HepG2 (cell line): ENCODE data around the gene PLEKHB2. TPM values are rescaled to one million over a fixed set of nuclear protein-coding genes. Genes with fewer than 3 reads are reported as not detected.

Experiments
- ATAC-seq: fragments of 200-7000 bp; cut with Tn5 transposase; 3 replicates; pipeline ENCODE4 v1.9.1; 2020; ENCODE audit warnings: mild to moderate bottlenecking, moderate library complexity
- Bru-seq: library from RNA; stranded (reverse); fragments of 400-500 nt; gene quantifications from one replicate; lab custom pipeline; 2021; lab: Mats Ljungman, UMichigan
- BruChase-seq, 2 experiments: library from RNA; stranded (reverse); fragments of 400-500 nt; gene quantifications; one replicate each; lab custom pipeline; 2021; lab: Mats Ljungman, UMichigan
- BruUV-seq: library from RNA; stranded (reverse); fragments of 400-500 nt; replicated peaks from 2 replicates; lab custom pipeline; 2021; lab: Mats Ljungman, UMichigan
- CTCF ChIA-PET: fragments of 300-600 bp; formaldehyde crosslinking; extraction: SDS; loops from one replicate; lab custom pipeline; 2021; ENCODE audit warnings: low total read pairs, inconsistent platforms, low intra/inter-chr PET ratio; lab: Yijun Ruan, JAX
- POLR2A ChIA-PET: fragments of 350-600 bp; sonication (Branson Sonifier 250); formaldehyde crosslinking; loops from one replicate; lab custom pipeline; 2020; ENCODE audit warnings: antibody characterized with exemption, inconsistent platforms; lab: Yijun Ruan, JAX
- DNase-seq: peaks from one replicate; pipeline ENCODE4 v3.0.0-alpha.2; 2015; ENCODE audit warnings: low spot score
- FAIRE-seq: peaks from 3 replicates; lab custom pipeline; 2011; peaks lifted over from hg19 to GRCh38; lab: Jason Lieb, UNC
- H2AFZ ChIP-seq: one replicate; pipeline ENCODE4 v1.6.1; 2011; ENCODE audit warnings: low read length, inconsistent platforms
- H3K27ac ChIP-seq: fragments of 300-600 bp; 3 replicates; pipeline ENCODE4 v1.8.0; 2011; ENCODE audit warnings: mixed run types, mild to moderate bottlenecking, mixed read lengths, low read length, inconsistent platforms; ENCODE audit not compliant: insufficient read depth; ENCODE audit errors: extremely low read length
- H3K27me3 ChIP-seq, 2 experiments: fragments of 200-600 bp in 1 of 2; 2 replicates in 1 of 2; 3 replicates in 1 of 2; pipeline versions ENCODE4 v1.6.0 to v1.8.0; 2011; ENCODE audit warnings: low read length in 2 of 2, mild to moderate bottlenecking in 2 of 2, moderate library complexity in 2 of 2, inconsistent platforms in 1 of 2; ENCODE audit not compliant: insufficient read depth in 2 of 2, control insufficient read depth in 1 of 2
- H3K36me3 ChIP-seq, 2 experiments: fragments of 200-600 bp in 1 of 2; replicated peaks in 1 of 2; 2 replicates in 1 of 2; 3 replicates in 1 of 2; pipeline versions ENCODE4 v1.5.1 to v1.8.0; 2011; ENCODE audit warnings: low read length in 2 of 2, inconsistent platforms in 1 of 2; ENCODE audit not compliant: insufficient read depth in 2 of 2, control insufficient read depth in 1 of 2
- H3K4me1 ChIP-seq: 2 replicates; pipeline ENCODE4 v1.5.1; 2012; ENCODE audit warnings: low read length, inconsistent platforms; ENCODE audit not compliant: insufficient read depth
- H3K4me2 ChIP-seq: 2 replicates; pipeline ENCODE4 v1.6.0; 2011; ENCODE audit warnings: low read depth, low read length, inconsistent platforms
- H3K4me3 ChIP-seq, 3 experiments: fragments of 200-600 bp in 1 of 3; sonication (generic), shearing (Covaris generic) in 1 of 3; replicated peaks in 1 of 3; 2 replicates each; pipeline ENCODE4 v1.5.1; 2011 to 2016; ENCODE audit warnings: low read length in 3 of 3, inconsistent platforms in 2 of 3, low read depth in 2 of 3, mild to moderate bottlenecking in 2 of 3, control low read depth in 1 of 3, mixed read lengths in 1 of 3; ENCODE audit not compliant: insufficient read depth in 1 of 3
- H3K79me2 ChIP-seq: one replicate; pipeline ENCODE4 v1.6.1; 2011; ENCODE audit warnings: low read length, inconsistent platforms; ENCODE audit not compliant: insufficient read depth
- H3K9ac ChIP-seq: 2 replicates; pipeline ENCODE4 v1.6.0; 2011; ENCODE audit warnings: mild to moderate bottlenecking, low read depth, low read length, inconsistent platforms; ENCODE audit not compliant: insufficient read depth
- H3K9me3 ChIP-seq: 2 replicates; pipeline ENCODE4 v1.5.1; 2012; ENCODE audit warnings: mild to moderate bottlenecking, low read length
- H4K20me1 ChIP-seq: 2 replicates; pipeline ENCODE4 v1.6.0; 2011; ENCODE audit warnings: inconsistent platforms, mild to moderate bottlenecking, low read length, moderate library complexity; ENCODE audit not compliant: insufficient read depth
- CBFB ChIP-seq: sonication (generic); formaldehyde crosslinking; IDR thresholded peaks from 2 replicates; pipeline ENCODE4 v1.4.0; 2020; ENCODE audit warnings: missing genetic modification reagents
- HNRNPLL ChIP-seq: fragments of 200-400 bp; formaldehyde crosslinking; IDR thresholded peaks from 2 replicates; pipeline ENCODE4 v1.6.1; 2017; ENCODE audit warnings: mild to moderate bottlenecking, low read depth, low read length; ENCODE audit not compliant: poor library complexity, severe bottlenecking
- KMT2B ChIP-seq: IDR thresholded peaks from 2 replicates; pipeline ENCODE4 v1.6.1; 2016; ENCODE audit warnings: missing genetic modification reagents, missing compliant biosample characterization
- ZNF546 ChIP-seq: sonication (generic); formaldehyde crosslinking; conservative IDR thresholded peaks from 2 replicates; pipeline ENCODE4 v1.8.1; 2023; ENCODE audit warnings: mild to moderate bottlenecking, missing genetic modification reagents
- ZNF816 ChIP-seq: sonication (generic); formaldehyde crosslinking; IDR thresholded peaks from 2 replicates; pipeline ENCODE4 v1.8.0; 2022; ENCODE audit warnings: missing genetic modification reagents, mild to moderate bottlenecking, borderline replicate concordance
- WGBS: methylation state at CpG from one replicate; pipeline ENCODE4 v1.1.6; 2017; ENCODE audit warnings: low lambda C conversion rate; 5-methylcytosine and 5-hydroxymethylcytosine counted together
- in situ Hi-C: cut with HindIII; loops from 2 replicates; pipeline ENCODE4 v1.10.0; 2017; ENCODE audit warnings: low pct_unique_long_range_greater_than_20kb; ENCODE audit not compliant: extremely low pct_ligation_motif_present
- intact Hi-C: fragments of 100-400 bp; cut with micrococcal nuclease; formaldehyde crosslinking; loops from one replicate; pipeline ENCODE4 v1.10.0; 2022; ENCODE audit not compliant: unreplicated experiment
- long read RNA-seq, 2 experiments: library from RNA in 1 of 2; library from polyadenylated mRNA in 1 of 2; stranded (forward) in 1 of 2; unstranded in 1 of 2; transcript quantifications; one replicate each; pipeline ENCODE4 v2.0.0, GENCODE V29; 2019 to 2022
- polyA minus RNA-seq, 3 experiments: library from RNA; depleted of rRNA, polyadenylated mRNA; stranded (reverse); fragments of >200 nt; gene quantifications; 2 replicates each; pipeline ENCODE4 v1.2.3, GENCODE V29; 2011; ENCODE audit warnings: low replicate concordance in 1 of 3
- polyA plus RNA-seq, 8 experiments: library from polyadenylated mRNA; depleted of rRNA in 3 of 8; stranded (reverse) in 7 of 8; unstranded in 1 of 8; fragments of >200 nt; fragmentation: Illumina TruSeq in 4 of 8; extraction: Trizol in 4 of 8; gene quantifications; 2 replicates each; pipeline versions ENCODE4 v1.2.1 to v1.2.3, GENCODE V29; 2011 to 2016; ENCODE audit warnings: low read depth in 4 of 8, missing spikeins in 1 of 8, mixed read lengths in 1 of 8; ENCODE audit not compliant: insufficient read depth in 1 of 8
- total RNA-seq, 5 experiments: library from RNA; depleted of rRNA; stranded (reverse); fragments of >200 nt; fragmentation: Illumina TruSeq; extraction: Trizol; gene quantifications; 2 replicates each; pipeline ENCODE4 v1.2.3, GENCODE V29; 2016; ENCODE audit warnings: low read depth in 1 of 5
- TF ChIP-seq, protein P1 (sequence below): sonication (generic); formaldehyde crosslinking; IDR thresholded peaks from 2 replicates; pipeline ENCODE4 v1.4.0; 2020; ENCODE audit warnings: missing genetic modification reagents
- TF ChIP-seq, protein P2 (sequence below): sonication (generic); formaldehyde crosslinking; IDR thresholded peaks from 2 replicates; pipeline ENCODE4 v1.4.0; 2020; ENCODE audit warnings: missing genetic modification reagents
- TF ChIP-seq, protein P3 (sequence below): sonication (generic); formaldehyde crosslinking; IDR thresholded peaks from 2 replicates; pipeline ENCODE4 v1.4.0; 2020; ENCODE audit warnings: mild to moderate bottlenecking, missing genetic modification reagents

PLEKHB2 gene, protein sequence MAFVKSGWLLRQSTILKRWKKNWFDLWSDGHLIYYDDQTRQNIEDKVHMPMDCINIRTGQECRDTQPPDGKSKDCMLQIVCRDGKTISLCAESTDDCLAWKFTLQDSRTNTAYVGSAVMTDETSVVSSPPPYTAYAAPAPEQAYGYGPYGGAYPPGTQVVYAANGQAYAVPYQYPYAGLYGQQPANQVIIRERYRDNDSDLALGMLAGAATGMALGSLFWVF
- total RNA-seq (2016; rRNA removed; fragmentation: Illumina TruSeq; extraction: Trizol) (78.9 and 110 TPM in 2 replicates), polyA plus RNA-seq (2011; rRNA removed) (61.5 and 73.0 TPM in 2 replicates), polyA minus RNA-seq (2011; rRNA and poly(A)+ RNA removed; ENCODE audit: low replicate concordance) (79.4 and 118 TPM in 2 replicates), Bru-seq, nascent RNA (percentile 68 among the genes with signal in this experiment), BruChase-seq, experiment 1, labeled RNA remaining after a 6-hour chase (percentile 87 among the genes with signal in this experiment), BruChase-seq, experiment 2, labeled RNA remaining after a 2-hour chase (percentile 79 among the genes with signal in this experiment)
- total RNA-seq (2016; cell fraction: cytosol; rRNA removed; fragmentation: Illumina TruSeq; extraction: Trizol; ENCODE audit: low read depth), result 5.7 and 5.8 TPM in 2 replicates
- 79.4 and 115 TPM in 2 replicates for total RNA-seq (2016; cell fraction: insoluble cytoplasmic fraction; rRNA removed; fragmentation: Illumina TruSeq; extraction: Trizol)
- total RNA-seq (2016; cell fraction: membrane; rRNA removed; fragmentation: Illumina TruSeq; extraction: Trizol), result 23.2 and 24.7 TPM in 2 replicates
- 42.5 and 48.0 TPM in 2 replicates for total RNA-seq (2016; cell fraction: nucleus; rRNA removed; fragmentation: Illumina TruSeq; extraction: Trizol)
- 65.3 and 72.4 TPM in 2 replicates for polyA plus RNA-seq (2011; cell fraction: cytosol; rRNA removed)
- polyA plus RNA-seq (2011; cell fraction: nucleus; rRNA removed), result 45.0 and 54.5 TPM in 2 replicates
- polyA plus RNA-seq (2012), result 45.1 and 56.7 TPM in 2 replicates
- 3.1 TPM in 2 replicates for polyA plus RNA-seq (2016; cell fraction: cytosol; fragmentation: Illumina TruSeq; extraction: Trizol; ENCODE audit: low read depth)
- 88.2 and 92.6 TPM in 2 replicates for polyA plus RNA-seq (2016; cell fraction: insoluble cytoplasmic fraction; fragmentation: Illumina TruSeq; extraction: Trizol; ENCODE audit: low read depth)
- 9.5 and 11.4 TPM in 2 replicates for polyA plus RNA-seq (2016; cell fraction: membrane; fragmentation: Illumina TruSeq; extraction: Trizol; ENCODE audit: low read depth)
- 55.3 and 58.5 TPM in 2 replicates for polyA plus RNA-seq (2016; cell fraction: nucleus; fragmentation: Illumina TruSeq; extraction: Trizol; ENCODE audit: insufficient read depth, low read depth)
- polyA minus RNA-seq (2011; cell fraction: cytosol; rRNA and poly(A)+ RNA removed), result 62.2 and 79.1 TPM in 2 replicates
- 51.4 and 56.7 TPM in 2 replicates for polyA minus RNA-seq (2011; cell fraction: nucleus; rRNA and poly(A)+ RNA removed)
- long read RNA-seq, experiment 1, full-length matches to known transcripts, result 18 of 79 reads
- long read RNA-seq, experiment 1, partial matches to known transcripts, result 15 of 79 reads
- long read RNA-seq, experiment 1, other reads (novel, unspliced or antisense), result 46 of 79 reads
- long read RNA-seq, experiment 2, full-length matches to known transcripts, result 18 of 189 reads
- long read RNA-seq, experiment 2, partial matches to known transcripts, result 116 of 189 reads
- long read RNA-seq, experiment 2, other reads (novel, unspliced or antisense), result 55 of 189 reads

DNA sequence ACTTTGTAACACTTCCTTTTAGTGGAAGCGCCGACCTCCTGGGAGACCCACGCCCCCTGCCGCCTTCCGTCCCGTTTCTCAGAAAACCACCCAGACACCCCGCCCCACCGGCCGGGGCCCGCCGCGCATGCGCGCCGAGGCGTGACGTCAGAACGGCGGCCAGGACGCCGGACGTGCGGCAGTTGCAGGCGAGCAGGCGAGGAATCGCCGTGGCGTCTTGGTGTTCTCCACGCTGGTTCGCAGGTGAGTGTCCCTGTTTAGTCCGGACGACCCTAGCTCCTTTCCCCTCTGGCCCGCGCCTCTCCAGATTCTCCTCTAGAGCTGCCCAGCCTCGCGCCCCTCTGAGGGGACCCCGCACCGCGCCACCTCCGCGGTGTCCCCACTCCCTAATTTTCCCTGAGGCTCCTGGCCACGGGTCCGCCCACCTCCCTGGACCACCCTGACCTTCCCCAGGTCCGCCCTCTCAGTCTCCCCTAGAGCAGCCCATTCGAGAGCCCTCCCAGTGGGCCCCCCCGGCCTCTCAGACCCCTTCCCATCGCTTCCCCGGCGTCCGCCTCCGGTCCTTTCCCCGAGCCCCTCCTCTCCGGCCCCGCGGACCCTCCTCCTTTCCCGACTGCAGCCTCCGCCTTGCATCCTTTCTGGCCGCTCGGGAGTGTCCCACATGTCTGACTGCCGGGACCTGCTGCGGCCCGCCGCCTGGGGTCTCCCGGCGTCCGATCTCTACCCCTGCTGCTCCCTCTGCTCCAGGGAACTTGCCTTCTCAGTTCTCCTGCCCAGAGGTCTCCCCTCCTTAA is at the start of gene PLEKHB2:
Gene PLEKHB2, plus strand, starts transcription at position 181 of the 794 bp plus-strand sequence. CDS start 15,606 bp downstream, outside the sequence.
- FAIRE-seq (no peak), DNase-seq (peak; percentile 84), ATAC-seq (peak; percentile 67)
- peak within 1 kb of the TSS; percentile 74 for H3K27ac ChIP-seq
- H3K27me3 ChIP-seq, result no peaks in the 10 kb centered on the region; a peak in 1 of 5 replicates
- BruUV-seq, result no TSS peak
- H3K9me3 ChIP-seq, result no peaks in the 10 kb centered on the region
- peaks cover 74% of the 10 kb centered on the region for H3K4me1 ChIP-seq
- intact Hi-C loops, result no loop called here
- in situ Hi-C loops, result no loop called here
- peaks cover 2 to 3% of the 10 kb centered on the region in 2 experiments; a peak in 2 of 5 replicates for H3K36me3 ChIP-seq
- ChIA-PET CTCF (no interaction called here), POLR2A (interaction anchor here (0.9 to 6.8 kb wide), 2 partner anchors 12 to 16 kb away, joined by 3 to 132 read pairs; partner anchors contain the start of gene FAM168B)
- WGBS, result under 1% methylated on average over 59 of the region's 66 CpGs
- peak within 1 kb of the TSS; percentile 87 for H3K9ac ChIP-seq
- peak within 1 kb of the TSS; percentile 60 for H2AFZ ChIP-seq
- H4K20me1 ChIP-seq, result peaks cover 30% of the 10 kb centered on the region
- peak within 1 kb of the TSS; percentile 100 for H3K4me2 ChIP-seq
- peaks cover 51% of the 10 kb centered on the region for H3K79me2 ChIP-seq
- peak within 1 kb of the TSS; percentile 89 to 100 (median 100) for H3K4me3 ChIP-seq
- TF ChIP-seq HNRNPLL, result peak; percentile 86
- 0 out of 2 replicates have a peak, but pooled peaks have one; percentile 60 for TF ChIP-seq ZNF546 (CRISPR knock-in tag)
- TF ChIP-seq ZNF816 (CRISPR knock-in tag), result peak; percentile 96
- TF ChIP-seq, protein P1, sequence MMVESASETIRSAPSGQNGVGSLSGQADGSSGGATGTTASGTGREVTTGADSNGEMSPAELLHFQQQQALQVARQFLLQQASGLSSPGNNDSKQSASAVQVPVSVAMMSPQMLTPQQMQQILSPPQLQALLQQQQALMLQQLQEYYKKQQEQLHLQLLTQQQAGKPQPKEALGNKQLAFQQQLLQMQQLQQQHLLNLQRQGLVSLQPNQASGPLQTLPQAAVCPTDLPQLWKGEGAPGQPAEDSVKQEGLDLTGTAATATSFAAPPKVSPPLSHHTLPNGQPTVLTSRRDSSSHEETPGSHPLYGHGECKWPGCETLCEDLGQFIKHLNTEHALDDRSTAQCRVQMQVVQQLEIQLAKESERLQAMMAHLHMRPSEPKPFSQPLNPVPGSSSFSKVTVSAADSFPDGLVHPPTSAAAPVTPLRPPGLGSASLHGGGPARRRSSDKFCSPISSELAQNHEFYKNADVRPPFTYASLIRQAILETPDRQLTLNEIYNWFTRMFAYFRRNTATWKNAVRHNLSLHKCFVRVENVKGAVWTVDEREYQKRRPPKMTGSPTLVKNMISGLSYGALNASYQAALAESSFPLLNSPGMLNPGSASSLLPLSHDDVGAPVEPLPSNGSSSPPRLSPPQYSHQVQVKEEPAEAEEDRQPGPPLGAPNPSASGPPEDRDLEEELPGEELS (CRISPR knock-in tag), result 0 out of 2 replicates have a peak, but pooled peaks have one; percentile 4
- peak; percentile 60; the same call in 1 of the 2 replicates for TF ChIP-seq KMT2B (CRISPR knock-in tag)
- TF ChIP-seq CBFB (CRISPR knock-in tag), result peak; percentile 66; the same call in 1 of the 2 replicates
- TF ChIP-seq, protein P2, sequence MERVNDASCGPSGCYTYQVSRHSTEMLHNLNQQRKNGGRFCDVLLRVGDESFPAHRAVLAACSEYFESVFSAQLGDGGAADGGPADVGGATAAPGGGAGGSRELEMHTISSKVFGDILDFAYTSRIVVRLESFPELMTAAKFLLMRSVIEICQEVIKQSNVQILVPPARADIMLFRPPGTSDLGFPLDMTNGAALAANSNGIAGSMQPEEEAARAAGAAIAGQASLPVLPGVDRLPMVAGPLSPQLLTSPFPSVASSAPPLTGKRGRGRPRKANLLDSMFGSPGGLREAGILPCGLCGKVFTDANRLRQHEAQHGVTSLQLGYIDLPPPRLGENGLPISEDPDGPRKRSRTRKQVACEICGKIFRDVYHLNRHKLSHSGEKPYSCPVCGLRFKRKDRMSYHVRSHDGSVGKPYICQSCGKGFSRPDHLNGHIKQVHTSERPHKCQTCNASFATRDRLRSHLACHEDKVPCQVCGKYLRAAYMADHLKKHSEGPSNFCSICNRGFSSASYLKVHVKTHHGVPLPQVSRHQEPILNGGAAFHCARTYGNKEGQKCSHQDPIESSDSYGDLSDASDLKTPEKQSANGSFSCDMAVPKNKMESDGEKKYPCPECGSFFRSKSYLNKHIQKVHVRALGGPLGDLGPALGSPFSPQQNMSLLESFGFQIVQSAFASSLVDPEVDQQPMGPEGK, result peak; percentile 36
- TF ChIP-seq, protein P3, sequence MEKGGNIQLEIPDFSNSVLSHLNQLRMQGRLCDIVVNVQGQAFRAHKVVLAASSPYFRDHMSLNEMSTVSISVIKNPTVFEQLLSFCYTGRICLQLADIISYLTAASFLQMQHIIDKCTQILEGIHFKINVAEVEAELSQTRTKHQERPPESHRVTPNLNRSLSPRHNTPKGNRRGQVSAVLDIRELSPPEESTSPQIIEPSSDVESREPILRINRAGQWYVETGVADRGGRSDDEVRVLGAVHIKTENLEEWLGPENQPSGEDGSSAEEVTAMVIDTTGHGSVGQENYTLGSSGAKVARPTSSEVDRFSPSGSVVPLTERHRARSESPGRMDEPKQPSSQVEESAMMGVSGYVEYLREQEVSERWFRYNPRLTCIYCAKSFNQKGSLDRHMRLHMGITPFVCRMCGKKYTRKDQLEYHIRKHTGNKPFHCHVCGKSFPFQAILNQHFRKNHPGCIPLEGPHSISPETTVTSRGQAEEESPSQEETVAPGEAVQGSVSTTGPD, result peak; percentile 57; the same call in 1 of the 2 replicates
